Bronchial epithelial cell (primary cell): ENCODE measurements around the gene HOXD10. TPM values are rescaled to one million over a fixed set of nuclear protein-coding genes. Genes with fewer than 3 reads are reported as not detected.

Experiments used
- DNase-seq: peaks from one replicate; pipeline ENCODE4 v3.0.0-alpha.2; 2010; ENCODE audit warnings: low read depth
- FAIRE-seq: peaks from 2 replicates; lab custom pipeline; 2011; peaks lifted over from hg19 to GRCh38; lab: Jason Lieb, UNC
- H3K27me3 ChIP-seq: 2 replicates; pipeline ENCODE4 v1.5.1; 2011; ENCODE audit warnings: low read length; ENCODE audit not compliant: control insufficient read depth, insufficient read depth
- H3K36me3 ChIP-seq: 2 replicates; pipeline ENCODE4 v1.5.1; 2011; ENCODE audit warnings: low read length; ENCODE audit not compliant: control insufficient read depth, insufficient read depth
- H3K4me3 ChIP-seq: 2 replicates; pipeline ENCODE4 v1.5.1; 2011; ENCODE audit warnings: mild to moderate bottlenecking, low read depth, low read length, control low read depth
- CTCF ChIP-seq: IDR thresholded peaks from 2 replicates; pipeline ENCODE4 v1.5.1; 2011; ENCODE audit warnings: mild to moderate bottlenecking, moderate library complexity, low read length, control low read depth, inconsistent platforms; ENCODE audit not compliant: insufficient read depth, severe bottlenecking
- total RNA-seq: library from RNA; depleted of rRNA; stranded (reverse); fragments of >200 nt; gene quantifications from 2 replicates; pipeline ENCODE4 v1.2.1, GENCODE V29; 2014

HOXD10 gene
- total RNA-seq, 1 donor from 2014 or later: not detected

- FAIRE-seq: no peak
- peaks cover 64% of the 10 kb centered on the region for H3K27me3 ChIP-seq
Measured at GRCh38 chr2:176145085-176145969, 28.7 kb downstream of the HOXD10 start.

GRCh38 chr2:176146101-176146500, 29.5 kb downstream of the HOXD10 start:
- no peak for TF ChIP-seq CTCF
- no peak for DNase-seq
- Histone ChIP-seq H3K36me3 (no peaks in the 10 kb centered on the region), H3K4me3 (no peak overlapping the region), H3K27me3 (peaks cover 67% of the 10 kb centered on the region)
- no peak for FAIRE-seq

More at GRCh38 chr2:176145085-176145969, 28.7 kb downstream of the HOXD10 start:
- no peak for DNase-seq
- TF ChIP-seq CTCF: no peak
- Histone ChIP-seq H3K4me3 (no peak overlapping the region), H3K36me3 (no peaks in the 10 kb centered on the region)

- TF ChIP-seq CTCF: no peak
- DNase-seq (no peak), FAIRE-seq (no peak)
- Histone ChIP-seq H3K27me3 (peaks cover 71% of the 10 kb centered on the region), H3K36me3 (no peaks in the 10 kb centered on the region), H3K4me3 (no peak overlapping the region)
Measured at GRCh38 chr2:176146645-176147044, 30.1 kb downstream of the HOXD10 start.

- FAIRE-seq (no peak), DNase-seq (no peak)
- Histone ChIP-seq H3K36me3 (no peaks in the 10 kb centered on the region), H3K4me3 (no peak overlapping the region), H3K27me3 (peaks cover 73% of the 10 kb centered on the region)
- no peak for TF ChIP-seq CTCF
Measured at GRCh38 chr2:176147210-176147799, 30.7 kb downstream of the HOXD10 start.

- no peak for DNase-seq
- Histone ChIP-seq H3K27me3 (peaks cover 76% of the 10 kb centered on the region), H3K4me3 (no peak overlapping the region), H3K36me3 (no peaks in the 10 kb centered on the region)
- FAIRE-seq: no peak
- TF ChIP-seq CTCF: no peak
Measured at GRCh38 chr2:176147800-176148496, 31.4 kb downstream of the HOXD10 start.
